HepG2 (cell line): Measurements from ENCODE around the gene KCTD14. TPM values are rescaled to one million over a fixed set of nuclear protein-coding genes. Genes with fewer than 3 reads are reported as not detected.

ENCODE experiments used
- ATF1 ChIP-seq: IDR thresholded peaks from 2 replicates; pipeline ENCODE4 v1.6.1; 2016; ENCODE audit warnings: mild to moderate bottlenecking, control low read depth
- ATF7-NPFF ChIP-seq: sonication (generic); formaldehyde crosslinking; IDR thresholded peaks from 2 replicates; pipeline ENCODE4 v1.8.1; 2023; ENCODE audit warnings: mild to moderate bottlenecking, low read depth, missing genetic modification reagents, moderate library complexity
- MXD1 ChIP-seq: sonication (generic); formaldehyde crosslinking; IDR thresholded peaks from 2 replicates; pipeline ENCODE4 v1.4.0; 2020; ENCODE audit warnings: mild to moderate bottlenecking, missing genetic modification reagents
- NR3C1 ChIP-seq: sonication (generic); formaldehyde crosslinking; IDR thresholded peaks from 2 replicates; pipeline ENCODE4 v1.4.0; 2020; ENCODE audit warnings: missing genetic modification reagents
- POLR2AphosphoS5 ChIP-seq: IDR thresholded peaks from 2 replicates; pipeline ENCODE4 v1.6.1; 2012; ENCODE audit warnings: low read depth, low read length
- RXRA ChIP-seq: sonication (generic); formaldehyde crosslinking; IDR thresholded peaks from 2 replicates; pipeline ENCODE4 v1.5.1; 2020; ENCODE audit warnings: missing genetic modification reagents
- SMYD3 ChIP-seq: sonication (generic); formaldehyde crosslinking; IDR thresholded peaks from 2 replicates; pipeline ENCODE4 v1.8.1; 2023; ENCODE audit warnings: mild to moderate bottlenecking, missing genetic modification reagents
- TOPORS ChIP-seq: sonication (generic); formaldehyde crosslinking; IDR thresholded peaks from 2 replicates; pipeline ENCODE4 v1.8.0; 2023; ENCODE audit warnings: mild to moderate bottlenecking, missing genetic modification reagents
- WIZ ChIP-seq: sonication (generic); formaldehyde crosslinking; IDR thresholded peaks from 2 replicates; pipeline ENCODE4 v1.5.1; 2020; ENCODE audit warnings: mild to moderate bottlenecking, missing genetic modification reagents
- ZC3H13 ChIP-seq: sonication (generic); formaldehyde crosslinking; IDR thresholded peaks from 2 replicates; pipeline ENCODE4 v1.8.1; 2023; ENCODE audit warnings: mild to moderate bottlenecking, missing genetic modification reagents, moderate library complexity
- ZNF180 ChIP-seq: sonication (generic); formaldehyde crosslinking; IDR thresholded peaks from 2 replicates; pipeline ENCODE4 v1.4.0; 2020; ENCODE audit warnings: low read depth, missing genetic modification reagents, borderline replicate concordance
- ZNF569 ChIP-seq: sonication (generic); formaldehyde crosslinking; IDR thresholded peaks from 2 replicates; pipeline ENCODE4 v1.5.0; 2020; ENCODE audit warnings: mild to moderate bottlenecking, missing genetic modification reagents, moderate library complexity, borderline replicate concordance
- ZNF577 ChIP-seq: sonication (generic); formaldehyde crosslinking; IDR thresholded peaks from 2 replicates; pipeline ENCODE4 v1.4.0; 2020; ENCODE audit warnings: mild to moderate bottlenecking, low read depth, missing genetic modification reagents, borderline replicate concordance
- ZNF768 ChIP-seq: sonication (generic); formaldehyde crosslinking; IDR thresholded peaks from 2 replicates; pipeline ENCODE4 v1.4.0; 2020; ENCODE audit warnings: missing genetic modification reagents
- polyA plus RNA-seq, 8 experiments: library from polyadenylated mRNA; depleted of rRNA in 3 of 8; stranded (reverse) in 7 of 8; unstranded in 1 of 8; fragments of >200 nt; fragmentation: Illumina TruSeq in 4 of 8; extraction: Trizol in 4 of 8; gene quantifications; 2 replicates each; pipeline versions ENCODE4 v1.2.1 to v1.2.3, GENCODE V29; 2011 to 2016; ENCODE audit warnings: low read depth in 4 of 8, missing spikeins in 1 of 8, mixed read lengths in 1 of 8; ENCODE audit not compliant: insufficient read depth in 1 of 8
- total RNA-seq, 5 experiments: library from RNA; depleted of rRNA; stranded (reverse); fragments of >200 nt; fragmentation: Illumina TruSeq; extraction: Trizol; gene quantifications; 2 replicates each; pipeline ENCODE4 v1.2.3, GENCODE V29; 2016; ENCODE audit warnings: low read depth in 1 of 5
- TF ChIP-seq, protein P1 (sequence below), 2 experiments: sonication (generic) in 1 of 2; formaldehyde crosslinking in 1 of 2; IDR thresholded peaks; 2 replicates each; pipeline versions ENCODE4 v1.4.0 to v1.6.1; 2016 to 2020; ENCODE audit warnings: borderline replicate concordance in 1 of 2, low read depth in 1 of 2, mild to moderate bottlenecking in 1 of 2, missing genetic modification reagents in 1 of 2
- TF ChIP-seq, protein P2 (sequence below): sonication (generic); formaldehyde crosslinking; IDR thresholded peaks from 2 replicates; pipeline ENCODE4 v1.5.0; 2020; ENCODE audit warnings: missing genetic modification reagents
- TF ChIP-seq, protein P3 (sequence below): sonication (generic); formaldehyde crosslinking; conservative IDR thresholded peaks from 2 replicates; pipeline ENCODE4 v1.4.0; 2020; ENCODE audit warnings: missing genetic modification reagents

The KCTD14 gene
- total and polyA plus RNA-seq, 2 of the 13 experiments (the other 11 are each of a cell fraction or from before 2014, with no cell fraction given), result 10.3 to 15.6 TPM

DNA sequence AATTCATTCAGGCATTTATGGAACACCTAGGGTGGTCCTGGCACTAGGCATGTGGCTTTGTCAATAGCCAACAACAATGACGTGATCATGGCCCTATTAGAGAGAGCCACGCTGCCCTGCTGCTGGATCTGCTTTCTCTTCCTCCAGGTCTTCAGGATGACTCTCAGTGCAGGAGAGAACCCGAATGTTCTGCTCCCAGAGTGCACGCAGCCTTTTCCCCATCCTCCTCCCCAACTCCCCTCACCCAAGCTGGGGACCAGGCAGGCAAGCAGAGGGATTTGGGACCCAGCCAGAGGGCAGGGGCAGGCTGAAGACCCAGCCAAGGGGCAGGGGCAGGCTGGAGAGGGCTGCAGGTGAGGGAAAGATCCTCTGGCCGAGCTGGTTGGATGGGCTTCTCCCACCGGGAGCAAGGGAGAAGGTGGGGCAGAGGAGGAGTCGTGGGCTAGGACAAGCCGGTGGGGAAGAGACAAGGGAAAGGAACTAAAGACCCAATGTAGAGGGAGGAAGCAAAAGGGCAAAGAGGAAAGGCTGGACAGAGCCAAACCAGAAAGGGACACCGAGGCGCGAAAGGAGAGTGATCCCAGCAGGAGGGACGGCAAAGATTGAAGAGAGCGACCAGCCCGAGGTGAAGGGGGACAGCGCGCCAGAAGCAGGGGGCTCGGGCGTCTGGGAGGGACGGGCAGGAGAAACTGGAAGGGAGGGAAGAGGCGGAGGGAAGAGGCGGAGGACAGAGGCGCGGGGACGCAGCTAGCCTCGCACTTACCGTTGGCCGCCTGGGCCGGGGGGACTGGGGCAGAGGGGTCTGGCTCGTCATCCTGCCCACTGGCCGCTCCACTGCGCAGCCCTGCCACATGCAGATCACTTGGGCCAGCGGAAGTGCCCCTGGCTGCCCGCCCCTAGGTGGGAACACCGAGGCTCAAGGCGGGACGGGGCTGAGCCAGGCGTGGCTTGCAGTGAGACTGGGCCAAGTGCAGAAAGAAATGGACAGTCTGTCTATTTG is at the start of gene KCTD14 (continued):
- TF ChIP-seq, protein P1, sequence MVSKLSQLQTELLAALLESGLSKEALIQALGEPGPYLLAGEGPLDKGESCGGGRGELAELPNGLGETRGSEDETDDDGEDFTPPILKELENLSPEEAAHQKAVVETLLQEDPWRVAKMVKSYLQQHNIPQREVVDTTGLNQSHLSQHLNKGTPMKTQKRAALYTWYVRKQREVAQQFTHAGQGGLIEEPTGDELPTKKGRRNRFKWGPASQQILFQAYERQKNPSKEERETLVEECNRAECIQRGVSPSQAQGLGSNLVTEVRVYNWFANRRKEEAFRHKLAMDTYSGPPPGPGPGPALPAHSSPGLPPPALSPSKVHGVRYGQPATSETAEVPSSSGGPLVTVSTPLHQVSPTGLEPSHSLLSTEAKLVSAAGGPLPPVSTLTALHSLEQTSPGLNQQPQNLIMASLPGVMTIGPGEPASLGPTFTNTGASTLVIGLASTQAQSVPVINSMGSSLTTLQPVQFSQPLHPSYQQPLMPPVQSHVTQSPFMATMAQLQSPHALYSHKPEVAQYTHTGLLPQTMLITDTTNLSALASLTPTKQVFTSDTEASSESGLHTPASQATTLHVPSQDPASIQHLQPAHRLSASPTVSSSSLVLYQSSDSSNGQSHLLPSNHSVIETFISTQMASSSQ (IDR thresholded peaks at IDR 0.05; ENCODE audit: low read depth), result no peak
- TF ChIP-seq, protein P1 (CRISPR knock-in tag; IDR thresholded peaks at IDR 0.05; ENCODE audit: borderline replicate concordance), result peak; percentile 61; the same call in 1 of the 2 replicates
- TF ChIP-seq NR3C1 (CRISPR knock-in tag), result no peak
- no peak for TF ChIP-seq SMYD3 (CRISPR knock-in tag)
- TF ChIP-seq ATF7-NPFF, result peak; percentile 63; the same call in 1 of the 2 replicates
- TF ChIP-seq ZNF768 (CRISPR knock-in tag), result no peak
- TF ChIP-seq RXRA (CRISPR knock-in tag), result peak; percentile 47; the same call in 1 of the 2 replicates
- TF ChIP-seq MXD1, result no peak
- TF ChIP-seq POLR2AphosphoS5, result peak; percentile 73
- TF ChIP-seq, protein P2, sequence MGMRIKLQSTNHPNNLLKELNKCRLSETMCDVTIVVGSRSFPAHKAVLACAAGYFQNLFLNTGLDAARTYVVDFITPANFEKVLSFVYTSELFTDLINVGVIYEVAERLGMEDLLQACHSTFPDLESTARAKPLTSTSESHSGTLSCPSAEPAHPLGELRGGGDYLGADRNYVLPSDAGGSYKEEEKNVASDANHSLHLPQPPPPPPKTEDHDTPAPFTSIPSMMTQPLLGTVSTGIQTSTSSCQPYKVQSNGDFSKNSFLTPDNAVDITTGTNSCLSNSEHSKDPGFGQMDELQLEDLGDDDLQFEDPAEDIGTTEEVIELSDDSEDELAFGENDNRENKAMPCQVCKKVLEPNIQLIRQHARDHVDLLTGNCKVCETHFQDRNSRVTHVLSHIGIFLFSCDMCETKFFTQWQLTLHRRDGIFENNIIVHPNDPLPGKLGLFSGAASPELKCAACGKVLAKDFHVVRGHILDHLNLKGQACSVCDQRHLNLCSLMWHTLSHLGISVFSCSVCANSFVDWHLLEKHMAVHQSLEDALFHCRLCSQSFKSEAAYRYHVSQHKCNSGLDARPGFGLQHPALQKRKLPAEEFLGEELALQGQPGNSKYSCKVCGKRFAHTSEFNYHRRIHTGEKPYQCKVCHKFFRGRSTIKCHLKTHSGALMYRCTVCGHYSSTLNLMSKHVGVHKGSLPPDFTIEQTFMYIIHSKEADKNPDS (CRISPR knock-in tag), result no peak
- TF ChIP-seq ZNF569, result no peak
- TF ChIP-seq TOPORS (CRISPR knock-in tag), result peak; percentile 65; the same call in 1 of the 2 replicates
- TF ChIP-seq ZNF577 (CRISPR knock-in tag), result no peak
- 0 out of 2 replicates have a peak, but pooled peaks have one; percentile 57 for TF ChIP-seq WIZ (CRISPR knock-in tag)
- no peak for TF ChIP-seq ZNF180
- TF ChIP-seq, protein P3, sequence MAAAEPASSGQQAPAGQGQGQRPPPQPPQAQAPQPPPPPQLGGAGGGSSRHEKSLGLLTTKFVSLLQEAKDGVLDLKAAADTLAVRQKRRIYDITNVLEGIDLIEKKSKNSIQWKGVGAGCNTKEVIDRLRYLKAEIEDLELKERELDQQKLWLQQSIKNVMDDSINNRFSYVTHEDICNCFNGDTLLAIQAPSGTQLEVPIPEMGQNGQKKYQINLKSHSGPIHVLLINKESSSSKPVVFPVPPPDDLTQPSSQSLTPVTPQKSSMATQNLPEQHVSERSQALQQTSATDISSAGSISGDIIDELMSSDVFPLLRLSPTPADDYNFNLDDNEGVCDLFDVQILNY (CRISPR knock-in tag), result peak; percentile 16; the same call in 1 of the 2 replicates
- no peak for TF ChIP-seq ATF1 (CRISPR knock-in tag)
- no peak for TF ChIP-seq ZC3H13
